K562 (cell line): ENCODE measurements around the gene SYNGR3. TPM values are rescaled to one million over a fixed set of nuclear protein-coding genes. Genes with fewer than 3 reads are reported as not detected.
A peak's percentile ranks its signal among the peaks of the same experiment; 100 is the strongest.

Experiments used
- ARID4B ChIP-seq: sonication (generic); formaldehyde crosslinking; IDR thresholded peaks from 2 replicates; pipeline ENCODE4 v1.8.0; 2022; ENCODE audit warnings: mild to moderate bottlenecking, missing genetic modification reagents
- FOXP4 ChIP-seq: sonication (generic); formaldehyde crosslinking; IDR thresholded peaks from 2 replicates; pipeline ENCODE4 v1.8.0; 2022; ENCODE audit warnings: mild to moderate bottlenecking, missing genetic modification reagents, borderline replicate concordance
- GTF2F1 ChIP-seq: IDR thresholded peaks from 2 replicates; pipeline ENCODE4 v1.6.1; 2011; ENCODE audit warnings: low read depth, low read length, improper control_type of control experiment
- HNRNPH1 ChIP-seq: fragments of 200-400 bp; formaldehyde crosslinking; optimal IDR thresholded peaks from 2 replicates; pipeline ENCODE3; 2017; ENCODE audit warnings: low read depth, mild to moderate bottlenecking, low read length, moderate library complexity
- KLF13 ChIP-seq: fragments of 450-650 bp; IDR thresholded peaks from 2 replicates; pipeline ENCODE4 v1.6.1; 2016; ENCODE audit warnings: missing genetic modification characterization, low read depth, mild to moderate bottlenecking, missing compliant biosample characterization, moderate library complexity, borderline replicate concordance
- MCM2 ChIP-seq: fragments of 450-650 bp; IDR thresholded peaks from 2 replicates; pipeline ENCODE4 v1.6.1; 2017; ENCODE audit warnings: low read depth, mild to moderate bottlenecking
- MYNN ChIP-seq, 2 experiments: sonication (generic); formaldehyde crosslinking in 1 of 2; IDR thresholded peaks; 2 replicates each; pipeline versions ENCODE4 v1.5.0 to v1.6.1; 2016 to 2020; ENCODE audit warnings: antibody characterized with exemption in 1 of 2, missing genetic modification reagents in 1 of 2
- NFIC ChIP-seq: fragments of 450-650 bp; IDR thresholded peaks from 2 replicates; pipeline ENCODE4 v1.6.1; 2017; ENCODE audit warnings: mild to moderate bottlenecking, inconsistent platforms
- NR2C1 ChIP-seq, 2 experiments: fragments of 450-650 bp; IDR thresholded peaks; 2 replicates each; pipeline ENCODE4 v1.6.1; 2017; ENCODE audit warnings: mild to moderate bottlenecking in 2 of 2, antibody characterized with exemption in 1 of 2, inconsistent platforms in 1 of 2, missing compliant biosample characterization in 1 of 2, missing genetic modification characterization in 1 of 2
- PRPF4 ChIP-seq: fragments of 200-400 bp; formaldehyde crosslinking; IDR thresholded peaks from one replicate; pipeline ENCODE4 v1.6.1; 2017; ENCODE audit warnings: low read length, low read depth, mild to moderate bottlenecking; ENCODE audit not compliant: insufficient read depth, poor library complexity, severe bottlenecking
- RNF2 ChIP-seq: sonication (generic); IDR thresholded peaks from 2 replicates; pipeline ENCODE4 v1.6.1; 2016
- STAT6 ChIP-seq: sonication (generic); formaldehyde crosslinking; IDR thresholded peaks from 2 replicates; pipeline ENCODE4 v1.8.1; 2023; ENCODE audit warnings: mild to moderate bottlenecking, missing genetic modification reagents
- VEZF1 ChIP-seq: fragments of 200-800 bp; sonication (Bioruptor generic); IDR thresholded peaks from 2 replicates; pipeline ENCODE4 v1.6.1; 2017; ENCODE audit warnings: missing genetic modification characterization, missing compliant biosample characterization
- polyA plus RNA-seq, 8 experiments: library from polyadenylated mRNA; depleted of rRNA in 4 of 8; stranded (reverse) in 5 of 8; unstranded in 3 of 8; fragments of >200 nt; fragmentation: Nextera tagmentation in 2 of 8; fragmentation: Illumina TruSeq in 1 of 8; extraction: Ambion mirVana in 2 of 8; extraction: Trizol in 1 of 8; gene quantifications; 2 replicates each; pipeline versions ENCODE4 v1.2.1 to v1.2.3, GENCODE V29; 2011 to 2014; ENCODE audit warnings: inconsistent platforms in 1 of 8, missing spikeins in 1 of 8
- total RNA-seq, 7 experiments: library from RNA; depleted of rRNA in 6 of 7; stranded (reverse); fragments of >200 nt in 6 of 7; fragmentation: Illumina TruSeq in 2 of 7; extraction: Trizol in 2 of 7; gene quantifications; 2 replicates each; pipeline versions ENCODE4 v1.2.1 to v1.2.3, GENCODE V29; 2011 to 2021; ENCODE audit warnings: low replicate concordance in 1 of 7

Gene SYNGR3
- total and polyA plus RNA-seq, 9 of the 15 experiments (the other 6 are each of a cell fraction or from before 2014, with no cell fraction given), result 3.7 to 69.2 (median 36.3) TPM

GRCh38 chr16:2003827-2004641 lies 14.3 kb downstream of the SYNGR3 start (continued):
- no peak for TF ChIP-seq PRPF4
- TF ChIP-seq NFIC, result 0 out of 2 replicates have a peak, but pooled peaks have one; percentile 8
- peak; percentile 99 for TF ChIP-seq KLF13 (tag)
- peak; percentile 66 for TF ChIP-seq MYNN (IDR thresholded peaks at IDR 0.05)
- TF ChIP-seq MYNN (CRISPR knock-in tag; IDR thresholded peaks at IDR 0.05), result no peak
- TF ChIP-seq STAT6 (CRISPR knock-in tag), result no peak
- TF ChIP-seq HNRNPH1, result no peak
- TF ChIP-seq ARID4B (CRISPR knock-in tag), result peak; percentile 96
- TF ChIP-seq VEZF1 (CRISPR knock-in tag), result peak; percentile 47; the same call in 1 of the 2 replicates
- 0 out of 2 replicates have a peak, but pooled peaks have one; percentile 9 for TF ChIP-seq GTF2F1
- TF ChIP-seq RNF2, result peak; percentile 57; the same call in 1 of the 2 replicates
- TF ChIP-seq MCM2, result no peak
- no peak for TF ChIP-seq NR2C1 (IDR thresholded peaks at IDR 0.05)
- peak; percentile 51; the same call in 1 of the 2 replicates for TF ChIP-seq NR2C1 (tag; IDR thresholded peaks at IDR 0.05)
- peak; percentile 47; the same call in 1 of the 2 replicates for TF ChIP-seq FOXP4
